H1 (cell line): Measurements from ENCODE around the gene KSR2. TPM values are rescaled to one million over a fixed set of nuclear protein-coding genes. Genes with fewer than 3 reads are reported as not detected.

Experiments used
- CTCF ChIA-PET: fragments of 300-600 bp; sonication (Branson Sonifier 250); formaldehyde crosslinking; loops from one replicate; lab custom pipeline; 2021; ENCODE audit not compliant: partially characterized antibody; lab: Charles Lee
- POLR2A ChIA-PET: fragments of 300-600 bp; sonication (Branson Sonifier 250); formaldehyde crosslinking; loops from one replicate; lab custom pipeline; 2021; ENCODE audit warnings: inconsistent platforms; ENCODE audit not compliant: partially characterized antibody; lab: Charles Lee
- DNase-seq, 2 experiments: peaks; one replicate each; pipeline versions ENCODE4 v3.0.0 to v3.0.0-alpha.2; 2010 to 2022; ENCODE audit warnings: low spot score in 2 of 2, low read depth in 1 of 2, mixed read lengths in 1 of 2
- FAIRE-seq: peaks from 2 replicates; lab custom pipeline; 2011; peaks lifted over from hg19 to GRCh38; lab: Jason Lieb, UNC
- H2AFZ ChIP-seq: 2 replicates; pipeline ENCODE4 v1.8.1; 2012; ENCODE audit warnings: low read length, inconsistent platforms
- H2AK5ac ChIP-seq: 2 replicates; pipeline ENCODE4 v1.6.1; 2013; ENCODE audit warnings: low read depth, low read length
- H2BK120ac ChIP-seq: replicated peaks from 2 replicates; pipeline ENCODE3; 2013; ENCODE audit warnings: low read depth, low read length, inconsistent platforms
- H2BK12ac ChIP-seq: 2 replicates; pipeline ENCODE4 v1.6.1; 2013; ENCODE audit warnings: low read depth, low read length
- H2BK15ac ChIP-seq: 2 replicates; pipeline ENCODE4 v1.6.1; 2013; ENCODE audit warnings: low read length
- H2BK20ac ChIP-seq: 2 replicates; pipeline ENCODE4 v1.6.1; 2013; ENCODE audit warnings: low read length
- H2BK5ac ChIP-seq: 2 replicates; pipeline ENCODE4 v1.6.1; 2013; ENCODE audit warnings: low read depth, low read length
- H3K14ac ChIP-seq: 2 replicates; pipeline ENCODE4 v1.6.1; 2013; ENCODE audit warnings: inconsistent platforms; ENCODE audit not compliant: insufficient read length
- H3K18ac ChIP-seq: 2 replicates; pipeline ENCODE4 v1.6.1; 2013; ENCODE audit warnings: low read length; ENCODE audit errors: extremely low read depth
- H3K23ac ChIP-seq: 2 replicates; pipeline ENCODE4 v1.6.1; 2013; ENCODE audit warnings: inconsistent platforms; ENCODE audit not compliant: insufficient read length
- H3K23me2 ChIP-seq: 2 replicates; pipeline ENCODE4 v1.6.1; 2013; ENCODE audit warnings: low read depth, low read length
- H3K27ac ChIP-seq: 2 replicates; pipeline ENCODE4 v1.6.1; 2011; ENCODE audit warnings: low read depth, low read length, inconsistent platforms
- H3K27me3 ChIP-seq, 4 experiments: replicated peaks in 1 of 4; 1 replicate in 1 of 4; 2 replicates in 3 of 4; pipeline versions ENCODE4 v1.6.1 to v1.8.1; 2011 to 2013; ENCODE audit warnings: low read length in 3 of 4, mild to moderate bottlenecking in 3 of 4, inconsistent platforms in 2 of 4, mixed read lengths in 2 of 4, moderate library complexity in 1 of 4; ENCODE audit not compliant: control insufficient read depth in 3 of 4, insufficient read depth in 3 of 4; ENCODE audit errors: extremely low read depth in 1 of 4
- H3K36me3 ChIP-seq, 4 experiments: 2 replicates each; pipeline versions ENCODE4 v1.6.1 to v1.8.1; 2011 to 2013; ENCODE audit warnings: mild to moderate bottlenecking in 4 of 4, low read length in 3 of 4, moderate library complexity in 2 of 4, control low read depth in 1 of 4, inconsistent platforms in 1 of 4; ENCODE audit not compliant: insufficient read depth in 4 of 4, control insufficient read depth in 2 of 4
- H3K4ac ChIP-seq: replicated peaks from 2 replicates; pipeline ENCODE3; 2013; ENCODE audit warnings: low read length, low read depth, mixed read lengths, inconsistent platforms; ENCODE audit not compliant: insufficient read length
- H3K4me1 ChIP-seq, 4 experiments: replicated peaks in 1 of 4; 1 replicate in 1 of 4; 2 replicates in 3 of 4; pipeline versions ENCODE4 v1.6.1 to v1.8.1; 2011 to 2013; ENCODE audit warnings: low read length in 3 of 4, inconsistent platforms in 2 of 4, mixed read lengths in 1 of 4; ENCODE audit not compliant: insufficient read depth in 4 of 4, control insufficient read depth in 3 of 4
- H3K4me2 ChIP-seq, 2 experiments: 2 replicates each; pipeline versions ENCODE4 v1.6.1 to v1.8.1; 2011 to 2013; ENCODE audit warnings: low read depth in 2 of 2, low read length in 2 of 2, control low read depth in 1 of 2, inconsistent platforms in 1 of 2, mild to moderate bottlenecking in 1 of 2; ENCODE audit not compliant: insufficient read depth in 1 of 2
- H3K4me3 ChIP-seq, 4 experiments: fragments of 200-600, 300-600 bp in 1 of 4; sonication (generic), shearing (Covaris generic), sonication (Bioruptor Twin) in 1 of 4; 2 replicates each; pipeline versions ENCODE4 v1.5.1 to v1.8.1; 2011 to 2016; ENCODE audit warnings: low read length in 4 of 4, low read depth in 3 of 4, control low read depth in 2 of 4, inconsistent platforms in 2 of 4, mild to moderate bottlenecking in 2 of 4, mixed read lengths in 1 of 4, moderate library complexity in 1 of 4; ENCODE audit not compliant: insufficient read depth in 2 of 4; ENCODE audit errors: extremely low read depth in 1 of 4
- H3K56ac ChIP-seq: replicated peaks from 2 replicates; pipeline ENCODE3; 2013; ENCODE audit warnings: low read depth, mild to moderate bottlenecking, mixed read lengths, low read length, inconsistent platforms; ENCODE audit not compliant: insufficient read length
- H3K79me1 ChIP-seq: 2 replicates; pipeline ENCODE4 v1.6.1; 2013; ENCODE audit warnings: low read depth, low read length, control low read depth
- H3K79me2 ChIP-seq, 2 experiments: 2 replicates each; pipeline versions ENCODE4 v1.6.1 to v1.8.1; 2012 to 2013; ENCODE audit warnings: low read length in 2 of 2, mild to moderate bottlenecking in 2 of 2, inconsistent platforms in 1 of 2; ENCODE audit not compliant: insufficient read depth in 2 of 2, control insufficient read depth in 1 of 2
- H3K9ac ChIP-seq, 4 experiments: replicated peaks in 1 of 4; 1 replicate in 1 of 4; 2 replicates in 3 of 4; pipeline versions ENCODE4 v1.6.1 to v1.8.1; 2011 to 2013; ENCODE audit warnings: low read depth in 3 of 4, low read length in 3 of 4, control low read depth in 2 of 4, mild to moderate bottlenecking in 2 of 4, moderate library complexity in 2 of 4, inconsistent platforms in 1 of 4; ENCODE audit errors: extremely low read depth in 1 of 4
- H3K9me3 ChIP-seq, 2 experiments: 2 replicates each; pipeline versions ENCODE4 v1.6.1 to v1.8.1; 2012 to 2013; ENCODE audit warnings: mild to moderate bottlenecking in 2 of 2, moderate library complexity in 2 of 2, control low read depth in 1 of 2, inconsistent platforms in 1 of 2, low read depth in 1 of 2, low read length in 1 of 2, mixed read lengths in 1 of 2; ENCODE audit not compliant: insufficient read depth in 2 of 2
- H4K20me1 ChIP-seq, 2 experiments: replicated peaks in 1 of 2; 2 replicates each; pipeline versions ENCODE3 to v1.8.1; 2011 to 2013; ENCODE audit warnings: inconsistent platforms in 2 of 2, low read length in 2 of 2, mild to moderate bottlenecking in 1 of 2; ENCODE audit not compliant: insufficient read depth in 2 of 2, control insufficient read depth in 1 of 2
- H4K5ac ChIP-seq: 2 replicates; pipeline ENCODE4 v1.6.1; 2013; ENCODE audit warnings: low read length, low read depth, mixed read lengths, inconsistent platforms; ENCODE audit not compliant: insufficient read length
- H4K8ac ChIP-seq: 2 replicates; pipeline ENCODE4 v1.8.0; 2013; ENCODE audit warnings: mild to moderate bottlenecking, moderate library complexity, low read length, inconsistent platforms; ENCODE audit not compliant: insufficient read depth; ENCODE audit errors: extremely low read depth
- H4K91ac ChIP-seq: replicated peaks from 2 replicates; pipeline ENCODE3; 2013; ENCODE audit warnings: low read length, mixed read lengths, inconsistent platforms; ENCODE audit not compliant: insufficient read length
- CTBP2 ChIP-seq: IDR thresholded peaks from 2 replicates; pipeline ENCODE4 v1.7.0; 2011; ENCODE audit warnings: borderline replicate concordance, mild to moderate bottlenecking, moderate library complexity, mixed read lengths, low read length; ENCODE audit not compliant: insufficient read depth, insufficient read length
- NANOG ChIP-seq: IDR thresholded peaks from 2 replicates; pipeline ENCODE4 v1.6.1; 2011; ENCODE audit warnings: low read length, low read depth, mild to moderate bottlenecking, inconsistent platforms; ENCODE audit not compliant: insufficient read depth, poor library complexity, severe bottlenecking
- RBBP5 ChIP-seq: IDR thresholded peaks from 2 replicates; pipeline ENCODE4 v1.7.1; 2012; ENCODE audit warnings: low read depth, mild to moderate bottlenecking, inconsistent platforms, low read length, moderate library complexity, borderline replicate concordance
- TAF1 ChIP-seq: IDR thresholded peaks from 2 replicates; pipeline ENCODE4 v1.6.1; 2011; ENCODE audit warnings: mild to moderate bottlenecking, low read depth, low read length
- TBP ChIP-seq: IDR thresholded peaks from 2 replicates; pipeline ENCODE4 v1.6.1; 2011; ENCODE audit warnings: low read depth, low read length, improper control_type of control experiment
- WGBS, 2 experiments: shearing (Covaris generic) in 1 of 2; methylation state at CpG; one replicate each; pipeline versions ENCODE4 v1.1.6 to v1.1.7; 2013 to 2015; ENCODE audit warnings: low lambda C conversion rate in 2 of 2, mixed read lengths in 2 of 2, inconsistent platforms in 1 of 2, low coverage in 1 of 2, missing lambda C conversion rate in 1 of 2; ENCODE audit not compliant: insufficient replicate concordance in 2 of 2, insufficient coverage in 1 of 2, insufficient read length in 1 of 2; ENCODE audit errors: extremely low coverage in 1 of 2, missing lambda C conversion rate in 1 of 2; 5-methylcytosine and 5-hydroxymethylcytosine counted together
- polyA plus RNA-seq, 7 experiments: library from polyadenylated mRNA; depleted of rRNA in 3 of 7; stranded (reverse) in 5 of 7; unstranded in 2 of 7; fragments of >200 nt in 5 of 7; fragments of 200-250 nt in 2 of 7; gene quantifications; 1 replicate in 5 of 7; 2 replicates in 1 of 7; 4 replicates in 1 of 7; pipeline versions ENCODE4 v1.2.1 to v1.2.3, GENCODE V29; 2011 to 2013; ENCODE audit warnings: missing spikeins in 2 of 7, mixed read lengths in 2 of 7
- total RNA-seq: library from RNA; stranded (reverse); fragmentation: NEBNext Ultra II Directional; extraction: Animal tissue kit (Norgen Biotek cat#: 25700); gene quantifications from 2 replicates; pipeline ENCODE4 v1.2.1, GENCODE V29; 2021

The KSR2 gene
- total and polyA plus RNA-seq, 2 of the 8 experiments (the other 6 are each of a cell fraction or from before 2014, with no cell fraction given): 0.74 to 2.2 TPM

- Histone ChIP-seq H3K4ac (no peak overlapping the region), H2AFZ (peak overlapping the region; percentile 47; the same call in 1 of the 2 replicates), H3K23me2 (peaks cover 3% of the 10 kb centered on the region), H3K9me3 (no peaks in the 10 kb centered on the region), H3K27me3 (no peaks in the 10 kb centered on the region), H2AK5ac (no peak overlapping the region), H3K79me1 (no peaks in the 10 kb centered on the region), H3K4me1 (no peaks in the 10 kb centered on the region; a peak in 1 of 7 replicates), H3K23ac (no peak overlapping the region), H2BK120ac (no peak overlapping the region), H3K79me2 (peaks cover 8 to 16% of the 10 kb centered on the region in 2 experiments; a peak in 3 of 4 replicates), H3K4me3 (peak overlapping the region in 2 of 4 experiments; percentile 15 to 70; a peak in 4 of 8 replicates), H4K8ac (no peak overlapping the region), H4K5ac (no peak overlapping the region), H3K14ac (no peak overlapping the region), H4K20me1 (no peaks in the 10 kb centered on the region), H4K91ac (no peak overlapping the region), H2BK15ac (no peak overlapping the region), H3K9ac (no peak overlapping the region), H2BK20ac (no peak overlapping the region), H3K56ac (no peak overlapping the region), H2BK5ac (no peak overlapping the region), H3K18ac (no peak overlapping the region), H3K27ac (no peak overlapping the region), H3K4me2 (peak overlapping the region; percentile 75 to 84), H3K36me3 (peaks cover 8 to 23% (median 19%) of the 10 kb centered on the region in 4 experiments), H2BK12ac (no peak overlapping the region)
- ChIA-PET POLR2A (interaction anchor here (0.7 to 9.0 kb wide), 8 partner anchors 9 to 360 kb away, joined by 3 to 113 read pairs (median 4); partner anchors contain the start of gene SUDS3), CTCF (interaction anchor here (0.6 to 2.9 kb wide), 5 partner anchors 31 to 396 kb away, joined by 3 to 16 read pairs (median 3); no protein-coding TSS in a partner anchor)
- 42% methylated on average over 9 of the region's 9 CpGs; no CpG with 5 or more reads in 1 of the 2 experiments for WGBS, 2 experiments
- DNase-seq: no peak
- FAIRE-seq: no peak
- TF ChIP-seq TBP (no peak), TAF1 (no peak), NANOG (no peak), CTBP2 (no peak), RBBP5 (no peak)
Observed at GRCh38 chr12:118015944-118016343, 47.2 kb upstream of the KSR2 start.
